ENCODE data around the gene HNRNPLL.

DNA sequence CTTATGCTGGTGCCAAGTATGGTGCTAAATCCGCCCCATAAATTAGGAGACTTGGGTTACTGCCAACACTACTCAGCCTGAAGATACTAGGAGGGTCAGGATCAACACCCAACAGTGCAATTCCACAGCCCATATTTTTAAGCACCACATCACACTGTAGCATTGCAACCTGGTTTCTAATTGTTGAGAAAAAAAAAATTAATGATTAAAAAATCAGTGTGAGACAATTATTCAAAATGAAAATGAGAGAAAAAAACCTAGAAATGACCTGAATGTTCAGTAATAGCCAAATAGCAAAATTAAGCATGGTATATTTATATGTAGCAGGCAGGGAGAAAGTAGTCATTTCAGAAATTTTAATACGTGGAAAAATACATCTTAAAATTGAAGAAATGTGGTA, 29.2 kb upstream of the HNRNPLL start:
- TF ChIP-seq, protein P1, sequence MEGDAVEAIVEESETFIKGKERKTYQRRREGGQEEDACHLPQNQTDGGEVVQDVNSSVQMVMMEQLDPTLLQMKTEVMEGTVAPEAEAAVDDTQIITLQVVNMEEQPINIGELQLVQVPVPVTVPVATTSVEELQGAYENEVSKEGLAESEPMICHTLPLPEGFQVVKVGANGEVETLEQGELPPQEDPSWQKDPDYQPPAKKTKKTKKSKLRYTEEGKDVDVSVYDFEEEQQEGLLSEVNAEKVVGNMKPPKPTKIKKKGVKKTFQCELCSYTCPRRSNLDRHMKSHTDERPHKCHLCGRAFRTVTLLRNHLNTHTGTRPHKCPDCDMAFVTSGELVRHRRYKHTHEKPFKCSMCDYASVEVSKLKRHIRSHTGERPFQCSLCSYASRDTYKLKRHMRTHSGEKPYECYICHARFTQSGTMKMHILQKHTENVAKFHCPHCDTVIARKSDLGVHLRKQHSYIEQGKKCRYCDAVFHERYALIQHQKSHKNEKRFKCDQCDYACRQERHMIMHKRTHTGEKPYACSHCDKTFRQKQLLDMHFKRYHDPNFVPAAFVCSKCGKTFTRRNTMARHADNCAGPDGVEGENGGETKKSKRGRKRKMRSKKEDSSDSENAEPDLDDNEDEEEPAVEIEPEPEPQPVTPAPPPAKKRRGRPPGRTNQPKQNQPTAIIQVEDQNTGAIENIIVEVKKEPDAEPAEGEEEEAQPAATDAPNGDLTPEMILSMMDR (IDR thresholded peaks at IDR 0.05) = no peak
- no peak for TF ChIP-seq EP300 (IDR thresholded peaks at IDR 0.05)

All from gastroesophageal sphincter (tissue), 3 donors.